ENCODE data around the gene SYCP2. TPM values are rescaled to one million over a fixed set of nuclear protein-coding genes. Genes with fewer than 3 reads are reported as not detected.

SYCP2 gene
- total RNA-seq, 1 donor from 2014 or later = 1.9 TPM

GRCh38 chr20:59937150-59937549 lies 3.7 kb upstream of the SYCP2 start:
- intact Hi-C loops (cut with DNase I) = no loop called here
- DNase-seq (no peak), ATAC-seq (no peak)
- H3K4me1 ChIP-seq = peaks cover 41% of the 10 kb centered on the region
- no peak for TF ChIP-seq CTCF (IDR thresholded peaks at IDR 0.05)
- no peak overlapping the region for H3K27ac ChIP-seq
- H3K27me3 ChIP-seq = no peaks in the 10 kb centered on the region
- H3K4me3 ChIP-seq = no peak overlapping the region
- H3K36me3 ChIP-seq = peaks cover 2% of the 10 kb centered on the region
- H3K9me3 ChIP-seq = no peaks in the 10 kb centered on the region

GRCh38 chr20:59936409-59936808 lies 3.0 kb upstream of the SYCP2 start:
- TF ChIP-seq CTCF (IDR thresholded peaks at IDR 0.05) = no peak
- no peak overlapping the region for H3K27ac ChIP-seq
- no peaks in the 10 kb centered on the region for H3K36me3 ChIP-seq
- H3K4me1 ChIP-seq = peaks cover 34% of the 10 kb centered on the region
- ATAC-seq (no peak), DNase-seq (no peak)
- intact Hi-C loops (cut with DNase I) = no loop called here
- H3K4me3 ChIP-seq = no peak overlapping the region
- no peaks in the 10 kb centered on the region for H3K9me3 ChIP-seq
- H3K27me3 ChIP-seq = no peaks in the 10 kb centered on the region

- Histone ChIP-seq H3K27ac (no peak overlapping the region), H3K4me3 (no peak overlapping the region), H3K9me3 (no peaks in the 10 kb centered on the region), H3K4me1 (peaks cover 28% of the 10 kb centered on the region), H3K27me3 (no peaks in the 10 kb centered on the region), H3K36me3 (no peaks in the 10 kb centered on the region)
- TF ChIP-seq CTCF (IDR thresholded peaks at IDR 0.05) = no peak
- ATAC-seq (no peak), DNase-seq (peak; percentile 28)
- intact Hi-C loops (cut with DNase I) = no loop called here
Observed at GRCh38 chr20:59935457-59936185, 2.2 kb upstream of the SYCP2 start.

- peak; percentile 98 for ATAC-seq
- intact Hi-C loops (cut with DNase I) = no loop called here
- no peaks in the 10 kb centered on the region for H3K36me3 ChIP-seq
- peaks cover 24% of the 10 kb centered on the region for H3K4me1 ChIP-seq
- H3K27me3 ChIP-seq = no peaks in the 10 kb centered on the region
- peak; percentile 92 for DNase-seq
- no peaks in the 10 kb centered on the region for H3K9me3 ChIP-seq
- TF ChIP-seq CTCF (IDR thresholded peaks at IDR 0.05) = peak; percentile 98
- H3K4me3 ChIP-seq = peak overlapping the region; percentile 71
- peak overlapping the region; percentile 7 for H3K27ac ChIP-seq
Observed at GRCh38 chr20:59933849-59934585, 580 bp upstream of the SYCP2 start.

- TF ChIP-seq CTCF (IDR thresholded peaks at IDR 0.05) = no peak
- Histone ChIP-seq H3K36me3 (no peaks in the 10 kb centered on the region), H3K9me3 (no peaks in the 10 kb centered on the region), H3K27me3 (no peaks in the 10 kb centered on the region), H3K27ac (no peak overlapping the region), H3K4me1 (peaks cover 12% of the 10 kb centered on the region), H3K4me3 (peak overlapping the region; percentile 71)
- ATAC-seq = peak; percentile 2
- peak; percentile 61 for DNase-seq
- intact Hi-C loops (cut with DNase I) = no loop called here
Observed at GRCh38 chr20:59932616-59933295, 681 bp downstream of the SYCP2 start.
